HepG2 (cell line): ENCODE data around the gene RNGTT.

Experiments
- EZH2 ChIP-seq: conservative IDR thresholded peaks from 2 replicates; pipeline ENCODE4 v1.6.1; 2012; ENCODE audit warnings: mild to moderate bottlenecking, low read depth, low read length, moderate library complexity
- ZFYVE20 ChIP-seq: sonication (generic); formaldehyde crosslinking; IDR thresholded peaks from 2 replicates; pipeline ENCODE4 v1.8.0; 2023; ENCODE audit warnings: low read depth, mild to moderate bottlenecking, moderate library complexity, missing genetic modification reagents, borderline replicate concordance
- ZNF251 ChIP-seq: sonication (generic); formaldehyde crosslinking; IDR thresholded peaks from 2 replicates; pipeline ENCODE4 v1.9.0; 2021; ENCODE audit warnings: mild to moderate bottlenecking, missing genetic modification reagents
- ZNF816 ChIP-seq: sonication (generic); formaldehyde crosslinking; IDR thresholded peaks from 2 replicates; pipeline ENCODE4 v1.8.0; 2022; ENCODE audit warnings: missing genetic modification reagents, mild to moderate bottlenecking, borderline replicate concordance
- TF ChIP-seq, protein P1 (sequence below): sonication (generic); formaldehyde crosslinking; IDR thresholded peaks from 2 replicates; pipeline ENCODE4 v1.8.0; 2022; ENCODE audit warnings: low read depth, missing genetic modification reagents
- TF ChIP-seq, protein P2 (sequence below): sonication (generic); formaldehyde crosslinking; IDR thresholded peaks from 2 replicates; pipeline ENCODE4 v1.5.1; 2020; ENCODE audit warnings: missing genetic modification reagents, mild to moderate bottlenecking, borderline replicate concordance
- TF ChIP-seq, protein P3 (sequence below): sonication (generic); formaldehyde crosslinking; IDR thresholded peaks from 2 replicates; pipeline ENCODE4 v1.5.0; 2020; ENCODE audit warnings: mild to moderate bottlenecking, missing genetic modification reagents, moderate library complexity

DNA sequence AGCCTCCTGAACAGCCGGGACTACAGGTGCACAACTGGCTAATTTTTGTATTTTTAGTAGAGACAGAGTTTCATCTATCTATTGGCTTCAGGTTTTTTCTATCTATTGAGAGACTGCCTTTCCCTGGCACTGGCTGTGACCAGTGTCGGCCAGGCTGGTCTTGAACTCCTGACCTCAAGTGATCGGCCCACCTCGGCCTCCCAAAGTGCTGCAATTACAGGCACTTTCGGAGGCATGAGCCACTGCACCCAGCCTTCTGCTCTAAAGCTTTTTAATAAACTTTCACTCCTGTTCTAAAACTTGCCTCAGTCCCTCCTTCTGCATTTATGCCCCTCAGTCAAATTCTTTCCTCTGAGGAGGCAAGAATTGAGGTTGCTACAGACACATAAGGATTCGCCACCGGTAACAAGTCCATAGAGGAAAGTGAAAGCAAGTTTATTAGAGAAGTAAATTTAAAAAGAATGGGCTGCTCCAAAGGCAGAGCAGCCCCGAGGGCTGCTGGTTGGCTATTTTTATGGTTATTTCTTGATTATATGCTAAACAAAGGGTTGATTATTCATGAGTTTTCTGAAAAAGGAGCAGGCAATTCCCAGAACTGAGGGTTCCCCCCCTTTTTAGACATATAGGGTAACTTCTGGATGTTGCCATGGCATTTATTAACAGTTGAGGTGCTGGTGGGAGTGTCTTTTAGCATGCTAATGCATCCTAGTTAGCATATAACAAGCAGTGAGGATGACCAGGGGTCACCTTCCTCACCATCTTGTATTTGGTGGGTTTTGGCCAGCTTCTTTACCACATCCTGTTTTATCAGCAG lies 44.8 kb upstream of the RNGTT start:
- TF ChIP-seq, protein P1, sequence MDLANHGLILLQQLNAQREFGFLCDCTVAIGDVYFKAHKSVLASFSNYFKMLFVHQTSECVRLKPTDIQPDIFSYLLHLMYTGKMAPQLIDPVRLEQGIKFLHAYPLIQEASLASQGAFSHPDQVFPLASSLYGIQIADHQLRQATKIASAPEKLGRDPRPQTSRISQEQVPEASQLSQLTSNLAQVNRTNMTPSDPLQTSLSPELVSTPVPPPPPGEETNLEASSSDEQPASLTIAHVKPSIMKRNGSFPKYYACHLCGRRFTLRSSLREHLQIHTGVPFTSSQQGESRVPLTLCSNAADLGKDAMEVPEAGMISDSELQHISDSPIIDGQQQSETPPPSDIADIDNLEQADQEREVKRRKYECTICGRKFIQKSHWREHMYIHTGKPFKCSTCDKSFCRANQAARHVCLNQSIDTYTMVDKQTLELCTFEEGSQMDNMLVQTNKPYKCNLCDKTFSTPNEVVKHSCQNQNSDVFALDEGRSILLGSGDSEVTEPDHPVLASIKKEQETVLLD (CRISPR knock-in tag), result no peak
- TF ChIP-seq EZH2 (no peak), ZNF251 (CRISPR knock-in tag) (no peak), ZNF816 (CRISPR knock-in tag) (no peak), ZFYVE20 (CRISPR knock-in tag) (no peak)
- TF ChIP-seq, protein P2, sequence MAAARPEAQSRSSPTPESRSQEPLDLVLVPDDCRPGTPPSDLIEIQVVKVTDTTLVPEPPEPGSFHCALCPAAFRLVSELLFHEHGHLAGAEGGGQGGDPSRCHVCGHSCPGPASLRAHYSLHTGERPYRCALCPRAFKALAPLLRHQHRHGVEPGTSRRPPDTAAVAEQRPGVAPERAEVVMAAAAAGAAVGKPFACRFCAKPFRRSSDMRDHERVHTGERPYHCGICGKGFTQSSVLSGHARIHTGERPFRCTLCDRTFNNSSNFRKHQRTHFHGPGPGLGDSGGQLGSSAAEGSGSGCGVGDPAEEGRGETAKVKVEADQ (CRISPR knock-in tag), result no peak
- TF ChIP-seq, protein P3, sequence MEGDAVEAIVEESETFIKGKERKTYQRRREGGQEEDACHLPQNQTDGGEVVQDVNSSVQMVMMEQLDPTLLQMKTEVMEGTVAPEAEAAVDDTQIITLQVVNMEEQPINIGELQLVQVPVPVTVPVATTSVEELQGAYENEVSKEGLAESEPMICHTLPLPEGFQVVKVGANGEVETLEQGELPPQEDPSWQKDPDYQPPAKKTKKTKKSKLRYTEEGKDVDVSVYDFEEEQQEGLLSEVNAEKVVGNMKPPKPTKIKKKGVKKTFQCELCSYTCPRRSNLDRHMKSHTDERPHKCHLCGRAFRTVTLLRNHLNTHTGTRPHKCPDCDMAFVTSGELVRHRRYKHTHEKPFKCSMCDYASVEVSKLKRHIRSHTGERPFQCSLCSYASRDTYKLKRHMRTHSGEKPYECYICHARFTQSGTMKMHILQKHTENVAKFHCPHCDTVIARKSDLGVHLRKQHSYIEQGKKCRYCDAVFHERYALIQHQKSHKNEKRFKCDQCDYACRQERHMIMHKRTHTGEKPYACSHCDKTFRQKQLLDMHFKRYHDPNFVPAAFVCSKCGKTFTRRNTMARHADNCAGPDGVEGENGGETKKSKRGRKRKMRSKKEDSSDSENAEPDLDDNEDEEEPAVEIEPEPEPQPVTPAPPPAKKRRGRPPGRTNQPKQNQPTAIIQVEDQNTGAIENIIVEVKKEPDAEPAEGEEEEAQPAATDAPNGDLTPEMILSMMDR, result no peak
